ENCODE measurements around the gene SPOCK2. TPM values are rescaled to one million over a fixed set of nuclear protein-coding genes. Genes with fewer than 3 reads are reported as not detected.

Gene SPOCK2
- total and polyA plus RNA-seq, 7 experiments from 2014 or later = 200 to 543 (median 336) TPM

DNA sequence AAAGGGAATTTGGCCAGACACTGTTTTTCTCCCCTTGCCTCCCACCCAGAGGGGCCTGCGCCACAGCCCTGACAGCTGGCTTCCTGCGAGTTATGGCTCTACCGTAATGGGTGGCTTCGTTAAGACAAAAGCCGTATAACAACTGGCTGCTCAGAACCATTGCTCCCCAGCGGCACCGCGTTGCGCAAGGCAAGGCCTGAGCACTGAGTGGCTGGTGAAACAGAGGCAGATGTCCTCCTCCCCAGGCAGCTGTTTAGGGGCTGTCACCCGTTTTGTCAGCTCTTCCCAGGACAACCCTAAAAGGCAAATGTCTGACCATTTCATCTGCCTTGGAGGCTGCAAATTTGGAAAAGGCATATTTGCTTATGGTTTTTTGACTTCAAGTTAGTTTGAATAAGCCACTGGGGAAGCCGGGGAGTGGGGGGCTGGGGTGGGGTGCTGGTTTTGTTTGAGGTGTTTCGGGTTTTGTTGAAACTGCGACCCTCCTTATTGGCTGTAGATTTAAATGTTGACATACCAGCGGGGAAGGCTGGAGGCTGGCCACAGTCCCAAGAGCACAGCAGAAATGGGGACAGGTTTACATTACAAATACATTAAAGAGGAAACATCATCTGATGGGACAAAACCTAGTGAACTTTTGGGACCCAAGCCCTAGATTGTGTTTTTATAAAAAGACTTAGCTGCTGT is 681 bp upstream of the SPOCK2 start:
- H3K4me1 Mint-ChIP-seq = peaks cover 24 to 60% (median 50%) of the 10 kb centered on the region in 7 donors
- ATAC-seq (peak; percentile 54), DNase-seq (peak in 5 of 9 donors; percentile 37 to 79 (median 78))
- peaks cover 20 to 30% (median 25%) of the 10 kb centered on the region in 5 donors for H3K36me3 Mint-ChIP-seq
- ChIA-PET CTCF (interaction anchor here (0.6 to 3.0 kb wide), 18 partner anchors 13 to 249 kb away, joined by 3 to 13 read pairs (median 4); partner anchors contain the start of genes ANAPC16 and ASCC1), POLR2A (interaction anchor here (0.7 to 13.9 kb wide), 23 partner anchors 10 to 268 kb away, joined by 3 to 297 read pairs (median 6); partner anchors contain the start of genes ANAPC16 and ASCC1)
- Histone ChIP-seq H3K27me3 (ENCODE audit: control insufficient read depth in 2 of 2, insufficient read depth in 2 of 2, low read length in 2 of 2) (no peaks in the 10 kb centered on the region), H3K4me1 (ENCODE audit: control insufficient read depth in 2 of 2, insufficient read depth in 2 of 2, low read length in 2 of 2) (peaks cover 39 to 49% of the 10 kb centered on the region in 2 donors), H3K36me3 (ENCODE audit: control insufficient read depth in 2 of 3, insufficient read depth in 3 of 3, low read length in 3 of 3) (peaks cover 0 to 40% (median 5%) of the 10 kb centered on the region in 3 experiments), H3K9me3 (ENCODE audit: control insufficient read depth in 2 of 3, low read length in 3 of 3) (no peaks in the 10 kb centered on the region), H3K27ac (ENCODE audit: low read depth, low read length) (peak overlapping the region; percentile 99), H3K4me3 (ENCODE audit: low read length) (peak overlapping the region; percentile 98)
- H3K9me3 Mint-ChIP-seq = peaks cover 0 to 3% (median 0%) of the 10 kb centered on the region in 11 donors
- peak overlapping the region; percentile 88 to 100 (median 98) for H3K4me3 Mint-ChIP-seq
- intact Hi-C loops (cut with micrococcal nuclease) = loop anchor here (1.0 to 10.0 kb wide), 13 partner anchors 12 to 354 kb away; partner anchors contain the start of gene DNAJB12 (in 1 of the 2)
- H3K27ac Mint-ChIP-seq = peak overlapping the region; percentile 96 to 100 (median 99)
- H3K27me3 Mint-ChIP-seq = no peaks in the 10 kb centered on the region

DNA sequence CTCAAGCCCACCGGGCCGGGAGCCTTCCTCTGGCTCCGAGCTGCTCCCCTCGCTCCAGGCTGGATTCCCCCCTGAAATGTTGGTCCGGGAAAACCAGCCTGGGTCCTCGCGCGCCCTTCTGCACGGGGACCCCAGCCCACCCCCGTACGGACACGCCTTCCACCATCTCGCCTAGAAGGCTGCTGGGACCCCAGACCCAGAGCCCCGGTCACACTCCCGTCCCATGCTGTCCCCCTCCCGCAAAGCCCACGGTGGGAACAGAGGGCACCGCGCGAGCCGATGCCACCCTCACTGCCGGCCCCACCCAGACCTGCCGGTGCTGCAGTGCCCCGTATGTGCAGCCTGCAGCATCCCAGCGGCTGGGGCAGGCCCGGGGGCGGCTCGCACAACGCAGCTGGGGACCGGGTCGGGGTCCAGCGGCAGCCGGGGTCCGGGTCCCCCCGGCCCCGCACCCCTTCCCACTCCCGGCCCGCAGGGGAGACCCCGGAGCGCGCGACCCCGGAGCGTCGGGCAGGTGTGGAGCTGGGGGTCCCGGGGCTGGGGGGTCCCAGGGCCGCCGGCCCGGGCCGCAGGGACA is 871 bp downstream of the SPOCK2 start:
- H3K4me1 Mint-ChIP-seq = peaks cover 31 to 68% (median 64%) of the 10 kb centered on the region in 7 donors
- peak in 8 of 9 donors; percentile 44 to 63 (median 54) for DNase-seq
- H3K4me1 ChIP-seq (ENCODE audit: control insufficient read depth in 2 of 2, insufficient read depth in 2 of 2, low read length in 2 of 2) = peaks cover 54 to 64% of the 10 kb centered on the region in 2 donors

DNA sequence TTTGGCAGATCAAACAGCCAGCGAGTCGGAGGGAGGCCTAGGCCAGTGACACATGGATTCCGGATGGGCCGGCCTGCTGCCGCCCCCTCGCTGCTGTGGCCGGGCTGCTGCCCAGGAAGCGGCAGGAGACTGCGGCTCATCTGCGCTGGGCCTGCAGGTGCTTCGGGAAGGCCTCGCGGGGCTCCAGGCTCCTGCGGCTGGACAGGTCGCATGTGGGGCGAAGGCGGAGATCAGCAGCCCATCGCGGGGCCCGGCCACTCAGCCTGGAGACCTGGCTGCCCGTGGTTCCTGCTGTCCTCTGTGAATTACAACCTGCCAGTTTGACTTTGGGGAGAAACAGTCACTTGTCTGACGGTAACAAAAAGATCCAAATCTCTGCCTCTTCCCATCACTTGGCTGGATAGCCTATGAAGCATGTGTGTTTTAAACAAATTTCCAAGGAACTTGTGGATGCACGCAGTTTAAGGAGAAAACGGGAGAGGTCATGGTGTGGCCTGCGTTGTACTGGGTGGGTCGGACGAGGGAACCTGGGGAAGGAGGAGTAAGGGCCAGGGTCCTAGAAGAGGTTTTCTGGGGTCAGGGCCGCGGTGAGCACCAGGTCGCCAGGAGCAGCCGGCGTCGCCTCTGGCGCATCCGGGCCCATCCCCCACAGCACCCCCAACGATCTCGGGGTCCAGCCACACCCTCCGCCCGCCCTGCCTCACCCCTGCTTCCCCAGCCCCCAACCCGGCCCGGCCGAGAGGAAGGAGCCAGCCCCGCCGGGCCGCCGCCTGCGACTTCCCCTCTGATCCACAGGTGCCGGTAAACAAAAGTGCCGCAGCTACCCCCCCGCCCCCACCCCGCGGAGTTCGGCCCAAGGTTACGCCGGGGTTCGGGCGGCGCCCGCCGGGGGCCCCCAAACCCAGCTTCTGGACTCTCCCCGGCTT is 1.6 kb downstream of the SPOCK2 start:
- peak; percentile 38 to 66 (median 60) for DNase-seq
- Histone ChIP-seq H3K27ac (ENCODE audit: low read depth, low read length) (peak overlapping the region; percentile 99), H3K4me1 (ENCODE audit: control insufficient read depth in 2 of 2, insufficient read depth in 2 of 2, low read length in 2 of 2) (peaks cover 62 to 72% of the 10 kb centered on the region in 2 donors), H3K4me3 (ENCODE audit: low read length) (peak overlapping the region; percentile 98), H3K27me3 (ENCODE audit: control insufficient read depth in 2 of 2, insufficient read depth in 2 of 2, low read length in 2 of 2) (no peaks in the 10 kb centered on the region), H3K36me3 (ENCODE audit: control insufficient read depth in 2 of 3, insufficient read depth in 3 of 3, low read length in 3 of 3) (peaks cover 6 to 53% (median 21%) of the 10 kb centered on the region in 3 experiments), H3K9me3 (ENCODE audit: control insufficient read depth in 2 of 3, low read length in 3 of 3) (no peaks in the 10 kb centered on the region)
- H3K36me3 Mint-ChIP-seq = peaks cover 19 to 32% (median 26%) of the 10 kb centered on the region in 5 donors
- peak overlapping the region; percentile 88 to 100 (median 98) for H3K4me3 Mint-ChIP-seq
- ChIA-PET CTCF (interaction anchor here (0.8 to 2.6 kb wide), 3 partner anchors 20 to 188 kb away, joined by 4 to 11 read pairs (median 4); no protein-coding TSS in a partner anchor), POLR2A (interaction anchor here (0.7 to 13.9 kb wide), 21 partner anchors 7 to 241 kb away, joined by 3 to 297 read pairs (median 7); partner anchors contain the start of genes ANAPC16 and ASCC1)
- H3K27ac Mint-ChIP-seq = peak overlapping the region; percentile 89 to 98 (median 96)
- intact Hi-C loops (cut with micrococcal nuclease) = loop anchor here (1.0 to 10.0 kb wide), 6 partner anchors 7 to 352 kb away; partner anchors contain the start of genes ANAPC16 (in 1 of the 2) and ASCC1 (in 1 of the 2)
- ATAC-seq = peak; percentile 33
- peaks cover 0 to 3% (median 0%) of the 10 kb centered on the region in 11 donors for H3K9me3 Mint-ChIP-seq
- H3K4me1 Mint-ChIP-seq = peaks cover 31 to 74% (median 68%) of the 10 kb centered on the region in 7 donors
- no peaks in the 10 kb centered on the region for H3K27me3 Mint-ChIP-seq

More for the DNA sequence above, 871 bp downstream of the SPOCK2 start:
- peaks cover 6 to 46% (median 14%) of the 10 kb centered on the region in 3 experiments for H3K36me3 ChIP-seq (ENCODE audit: control insufficient read depth in 2 of 3, insufficient read depth in 3 of 3, low read length in 3 of 3)
- Mint-ChIP-seq H3K27me3 (no peaks in the 10 kb centered on the region), H3K27ac (peak overlapping the region; percentile 89 to 97 (median 94)), H3K4me3 (peak overlapping the region; percentile 88 to 100 (median 98)), H3K36me3 (peaks cover 20 to 37% (median 28%) of the 10 kb centered on the region in 5 donors), H3K9me3 (peaks cover 0 to 3% (median 0%) of the 10 kb centered on the region in 11 donors)
- no peaks in the 10 kb centered on the region for H3K27me3 ChIP-seq (ENCODE audit: control insufficient read depth in 2 of 2, insufficient read depth in 2 of 2, low read length in 2 of 2)
- peak overlapping the region; percentile 98 for H3K4me3 ChIP-seq (ENCODE audit: low read length)
- peak; percentile 43 for ATAC-seq
- intact Hi-C loops (cut with micrococcal nuclease) = loop anchor here (1.0 to 10.0 kb wide), 6 partner anchors 8 to 353 kb away; partner anchors contain the start of genes ANAPC16 (in 1 of the 2) and ASCC1 (in 1 of the 2)
- H3K27ac ChIP-seq (ENCODE audit: low read depth, low read length) = peak overlapping the region; percentile 99
- POLR2A ChIA-PET = interaction anchor here (0.7 to 13.9 kb wide), 23 partner anchors 8 to 313 kb away, joined by 3 to 297 read pairs (median 4); partner anchors contain the start of genes ANAPC16 and ASCC1
- no peaks in the 10 kb centered on the region for H3K9me3 ChIP-seq (ENCODE audit: control insufficient read depth in 2 of 3, low read length in 3 of 3)
- CTCF ChIA-PET = interaction anchor here (0.9 to 3.0 kb wide), 7 partner anchors 9 to 250 kb away, joined by 3 to 13 read pairs (median 4); no protein-coding TSS in a partner anchor

DNA sequence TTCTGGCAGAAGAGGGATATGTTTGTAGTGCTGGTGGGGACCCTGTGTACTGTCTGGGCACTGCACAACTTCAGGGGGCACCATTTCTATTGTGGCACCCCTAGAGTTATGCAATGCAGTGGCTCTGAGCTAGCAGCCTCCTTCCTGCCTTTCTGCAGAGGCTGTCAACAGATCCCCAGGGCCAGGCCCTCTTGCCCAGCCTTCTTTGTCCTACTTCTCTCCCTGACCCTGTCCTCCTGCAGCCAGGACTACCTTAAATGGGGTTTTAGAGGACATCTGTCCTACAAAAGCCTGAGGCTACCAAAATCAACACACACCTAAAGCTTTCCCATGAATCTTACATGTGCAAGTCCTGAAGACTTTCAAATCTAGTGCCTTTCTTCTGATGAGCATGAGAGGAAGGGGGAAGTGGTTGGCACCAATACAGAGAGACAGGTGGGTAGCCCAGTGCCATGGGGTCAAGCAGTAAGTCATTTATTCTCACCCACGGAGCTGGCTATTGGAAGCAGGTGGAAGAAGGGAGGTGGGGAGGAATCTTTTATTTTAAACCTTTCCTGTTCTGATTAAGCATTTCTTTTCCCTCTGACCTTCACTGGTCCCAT is 2.4 kb downstream of the SPOCK2 start:
- H3K27me3 Mint-ChIP-seq = no peaks in the 10 kb centered on the region
- Histone ChIP-seq H3K36me3 (ENCODE audit: control insufficient read depth in 2 of 3, insufficient read depth in 3 of 3, low read length in 3 of 3) (peaks cover 6 to 61% (median 21%) of the 10 kb centered on the region in 3 experiments), H3K27me3 (ENCODE audit: control insufficient read depth in 2 of 2, insufficient read depth in 2 of 2, low read length in 2 of 2) (no peaks in the 10 kb centered on the region), H3K4me1 (ENCODE audit: control insufficient read depth in 2 of 2, insufficient read depth in 2 of 2, low read length in 2 of 2) (peaks cover 70 to 79% of the 10 kb centered on the region in 2 donors), H3K4me3 (ENCODE audit: low read length) (peak overlapping the region; percentile 98), H3K9me3 (ENCODE audit: control insufficient read depth in 2 of 3, low read length in 3 of 3) (no peaks in the 10 kb centered on the region), H3K27ac (ENCODE audit: low read depth, low read length) (peak overlapping the region; percentile 99)
- ATAC-seq = no peak
- H3K9me3 Mint-ChIP-seq = peaks cover 0 to 3% (median 0%) of the 10 kb centered on the region in 11 donors
- ChIA-PET CTCF (interaction anchor here (0.8 to 2.6 kb wide), 4 partner anchors 9 to 189 kb away, joined by 3 to 11 read pairs (median 4); no protein-coding TSS in a partner anchor), POLR2A (interaction anchor here (0.8 to 13.9 kb wide), 17 partner anchors 8 to 251 kb away, joined by 3 to 297 read pairs (median 4); no protein-coding TSS in a partner anchor)
- H3K36me3 Mint-ChIP-seq = peaks cover 19 to 33% (median 26%) of the 10 kb centered on the region in 5 donors
- peak in 1 of 9 donors; percentile 20 for DNase-seq
- H3K27ac Mint-ChIP-seq = peak overlapping the region; percentile 89 to 98 (median 96)
- intact Hi-C loops (cut with micrococcal nuclease) = loop anchor here (2.0 to 10.0 kb wide), 5 partner anchors 15 to 351 kb away; no protein-coding TSS in a partner anchor
- H3K4me3 Mint-ChIP-seq = peak overlapping the region; percentile 88 to 100 (median 98)
- H3K4me1 Mint-ChIP-seq = peaks cover 39 to 81% (median 74%) of the 10 kb centered on the region in 7 donors

DNA sequence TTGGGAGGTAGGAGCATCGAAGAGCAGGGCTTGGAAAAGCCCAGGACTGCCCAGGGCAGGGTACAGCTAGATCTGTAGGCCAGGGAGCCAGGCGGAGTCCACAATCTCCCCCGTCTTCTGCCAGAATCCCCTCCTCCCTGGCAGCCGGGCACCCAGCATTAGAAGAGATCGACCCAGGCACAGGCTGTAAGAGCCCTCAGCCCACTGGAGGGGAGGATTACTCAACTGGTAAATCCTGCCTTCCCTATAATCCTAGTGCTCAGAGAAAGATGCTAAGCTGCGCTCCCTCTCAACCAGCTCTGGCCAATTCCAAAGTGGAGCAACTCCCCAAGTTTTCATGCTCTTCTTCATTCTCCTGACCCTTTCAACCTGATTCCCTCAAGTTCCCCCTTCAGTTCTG is 3.2 kb downstream of the SPOCK2 start:
- Histone ChIP-seq H3K4me3 (ENCODE audit: low read length) (peak overlapping the region; percentile 98), H3K4me1 (ENCODE audit: control insufficient read depth in 2 of 2, insufficient read depth in 2 of 2, low read length in 2 of 2) (peaks cover 76 to 83% of the 10 kb centered on the region in 2 donors), H3K9me3 (ENCODE audit: control insufficient read depth in 2 of 3, low read length in 3 of 3) (no peaks in the 10 kb centered on the region), H3K27me3 (ENCODE audit: control insufficient read depth in 2 of 2, insufficient read depth in 2 of 2, low read length in 2 of 2) (no peaks in the 10 kb centered on the region), H3K36me3 (ENCODE audit: control insufficient read depth in 2 of 3, insufficient read depth in 3 of 3, low read length in 3 of 3) (peaks cover 6 to 66% (median 21%) of the 10 kb centered on the region in 3 experiments), H3K27ac (ENCODE audit: low read depth, low read length) (peak overlapping the region; percentile 99)
- H3K27ac Mint-ChIP-seq = peak overlapping the region; percentile 89 to 98 (median 96)
- DNase-seq (peak in 1 of 9 donors; percentile 12), ATAC-seq (no peak)
- peak overlapping the region; percentile 88 to 100 (median 98) for H3K4me3 Mint-ChIP-seq
- ChIA-PET POLR2A (interaction anchor here (0.5 to 13.9 kb wide), 20 partner anchors 8 to 1662 kb away, joined by 3 to 297 read pairs (median 4); no protein-coding TSS in a partner anchor), CTCF (interaction anchor here (0.8 to 2.6 kb wide), 4 partner anchors 8 to 137 kb away, joined by 3 to 11 read pairs (median 3); no protein-coding TSS in a partner anchor)
- peaks cover 19 to 33% (median 26%) of the 10 kb centered on the region in 5 donors for H3K36me3 Mint-ChIP-seq
- peaks cover 0 to 3% (median 0%) of the 10 kb centered on the region in 11 donors for H3K9me3 Mint-ChIP-seq
- H3K27me3 Mint-ChIP-seq = no peaks in the 10 kb centered on the region
- intact Hi-C loops (cut with micrococcal nuclease) = loop anchor here (2.0 to 10.0 kb wide), 3 partner anchors 36 to 350 kb away; no protein-coding TSS in a partner anchor
- H3K4me1 Mint-ChIP-seq = peaks cover 44 to 85% (median 73%) of the 10 kb centered on the region in 7 donors

All from naive thymus-derived CD4-positive, alpha-beta T cell (primary cell).